Neural cell (in vitro differentiated cells): ENCODE data around the gene CHPF. TPM values are rescaled to one million over a fixed set of nuclear protein-coding genes. Genes with fewer than 3 reads are reported as not detected.

ENCODE experiments used
- H2AFZ ChIP-seq: fragments of 200-600, 300-800 bp; sonication (generic), shearing (Covaris generic); 2 replicates; pipeline ENCODE4 v1.6.0; 2014; ENCODE audit warnings: low read depth, mild to moderate bottlenecking, antibody characterized with exemption, low read length, moderate library complexity
- H3F3A ChIP-seq: fragments of 200-600 bp; shearing (Covaris generic); 2 replicates; pipeline ENCODE4 v1.6.1; 2016; ENCODE audit warnings: mild to moderate bottlenecking, moderate library complexity, mixed read lengths, antibody characterized with exemption, low read length; ENCODE audit not compliant: insufficient read depth, poor library complexity, severe bottlenecking
- H3K27ac ChIP-seq: fragments of 200-600, 300-800 bp; sonication (generic), shearing (Covaris generic); 2 replicates; pipeline ENCODE4 v1.5.1; 2014; ENCODE audit warnings: mild to moderate bottlenecking, low read length, moderate library complexity
- H3K27me3 ChIP-seq: fragments of 300-800, 200-600 bp; sonication (generic), shearing (Covaris generic); 2 replicates; pipeline ENCODE4 v1.6.0; 2014; ENCODE audit warnings: mild to moderate bottlenecking, low read depth, low read length, moderate library complexity; ENCODE audit not compliant: insufficient read depth
- H3K36me3 ChIP-seq: fragments of 300-800, 200-600 bp; sonication (generic), shearing (Covaris generic); 2 replicates; pipeline ENCODE4 v1.5.1; 2014; ENCODE audit warnings: mild to moderate bottlenecking, antibody characterized with exemption, low read length, moderate library complexity; ENCODE audit not compliant: insufficient read depth
- H3K4me2 ChIP-seq: fragments of 300-800, 200-600 bp; sonication (generic), shearing (Covaris generic); 2 replicates; pipeline ENCODE4 v1.6.0; 2014; ENCODE audit warnings: mild to moderate bottlenecking, low read length
- H3K4me3 ChIP-seq: fragments of 300-800, 200-600 bp; sonication (generic), shearing (Covaris generic); 2 replicates; pipeline ENCODE4 v1.5.1; 2014; ENCODE audit warnings: mild to moderate bottlenecking, low read length, moderate library complexity
- H3K79me2 ChIP-seq: fragments of 200-600 bp; shearing (Covaris generic); replicated peaks from 2 replicates; pipeline ENCODE4 v1.6.0; 2014; ENCODE audit warnings: mild to moderate bottlenecking, low read length, moderate library complexity; ENCODE audit not compliant: insufficient read depth
- H3K9ac ChIP-seq: fragments of 300-800, 200-600 bp; sonication (generic), shearing (Covaris generic); 2 replicates; pipeline ENCODE4 v1.6.1; 2016; ENCODE audit warnings: mild to moderate bottlenecking, low read length, mixed read lengths
- H3K9me2 ChIP-seq: fragments of 200-600 bp; shearing (Covaris generic); 2 replicates; pipeline ENCODE4 v1.6.1; 2016; ENCODE audit warnings: mild to moderate bottlenecking, low read length, mixed read lengths; ENCODE audit not compliant: insufficient read depth
- H3K9me3 ChIP-seq: fragments of 200-600, 300-800 bp; sonication (generic), shearing (Covaris generic); 2 replicates; pipeline ENCODE4 v1.6.1; 2016; ENCODE audit warnings: mild to moderate bottlenecking, mixed run types, low read length, moderate library complexity, mixed read lengths
- H4K20me1 ChIP-seq: fragments of 200-600 bp; shearing (Covaris generic); 2 replicates; pipeline ENCODE4 v1.6.1; 2016; ENCODE audit warnings: mild to moderate bottlenecking, mixed run types; ENCODE audit not compliant: insufficient read depth
- CTCF ChIP-seq: fragments of 450-650 bp; IDR thresholded peaks from 2 replicates; pipeline ENCODE4 v1.5.1; 2014; ENCODE audit warnings: antibody characterized with exemption, mild to moderate bottlenecking, moderate library complexity; ENCODE audit not compliant: poor library complexity, severe bottlenecking
- EP300 ChIP-seq: fragments of 450-650 bp; conservative IDR thresholded peaks from 2 replicates; pipeline ENCODE4 v1.6.1; 2014; ENCODE audit warnings: antibody characterized with exemption, mild to moderate bottlenecking, moderate library complexity; ENCODE audit not compliant: poor library complexity, severe bottlenecking
- EZH2 ChIP-seq: fragments of 200-600, 300-800 bp; shearing (Covaris generic), sonication (generic); IDR thresholded peaks from 2 replicates; pipeline ENCODE4 v1.6.1; 2014; ENCODE audit warnings: antibody characterized with exemption, low read length, borderline replicate concordance, mild to moderate bottlenecking; ENCODE audit not compliant: insufficient read depth, poor library complexity, severe bottlenecking
- MXI1 ChIP-seq: fragments of 450-650 bp; conservative IDR thresholded peaks from 2 replicates; pipeline ENCODE4 v1.6.1; 2014; ENCODE audit warnings: antibody characterized with exemption, mild to moderate bottlenecking; ENCODE audit not compliant: poor library complexity, severe bottlenecking
- POLR2AphosphoS5 ChIP-seq: IDR thresholded peaks from 2 replicates; pipeline ENCODE4 v1.6.1; 2012
- RAD21 ChIP-seq: fragments of 450-650 bp; conservative IDR thresholded peaks from 2 replicates; pipeline ENCODE4 v1.6.1; 2014; ENCODE audit warnings: antibody characterized with exemption, mild to moderate bottlenecking, moderate library complexity
- REST ChIP-seq: IDR thresholded peaks from 2 replicates; pipeline ENCODE4 v1.6.1; 2012; ENCODE audit warnings: borderline replicate concordance
- SMC3 ChIP-seq: fragments of 450-650 bp; conservative IDR thresholded peaks from 2 replicates; pipeline ENCODE4 v1.6.1; 2014; ENCODE audit warnings: antibody characterized with exemption, mild to moderate bottlenecking, moderate library complexity; ENCODE audit not compliant: poor library complexity
- TAF1 ChIP-seq: IDR thresholded peaks from 2 replicates; pipeline ENCODE4 v1.6.1; 2012; ENCODE audit warnings: low read depth
- polyA plus RNA-seq: library from polyadenylated mRNA; depleted of rRNA; stranded (reverse); fragments of >200 nt; gene quantifications from 2 replicates; pipeline ENCODE4 v1.2.3, GENCODE V29; 2014

The CHPF gene
- polyA plus RNA-seq, 1 donor from 2014 or later: 28.6 TPM

- no peak overlapping the region for H3K4me2 ChIP-seq
- TF ChIP-seq EZH2 (no peak), POLR2AphosphoS5 (peak; percentile 11), REST (no peak), SMC3 (peak; percentile 100), TAF1 (no peak), CTCF (peak; percentile 99), MXI1 (peak; percentile 18), RAD21 (peak; percentile 100), EP300 (peak; percentile 16)
- H3K4me3 ChIP-seq: peak overlapping the region; percentile 54
- no peaks in the 10 kb centered on the region for H3K9me3 ChIP-seq
- H3K27ac ChIP-seq: no peak overlapping the region
- no peaks in the 10 kb centered on the region for H3F3A ChIP-seq
- no peaks in the 10 kb centered on the region for H3K9me2 ChIP-seq
- H4K20me1 ChIP-seq: no peaks in the 10 kb centered on the region
- no peaks in the 10 kb centered on the region for H3K79me2 ChIP-seq
- H3K9ac ChIP-seq: peak overlapping the region; percentile 35
- peaks cover 7% of the 10 kb centered on the region for H3K27me3 ChIP-seq
- H2AFZ ChIP-seq: peak overlapping the region; percentile 18
- no peaks in the 10 kb centered on the region for H3K36me3 ChIP-seq
Observed at GRCh38 chr2:219530048-219530963, 13.3 kb downstream of the CHPF start.

- Histone ChIP-seq H2AFZ (no peak overlapping the region), H3K9me2 (no peaks in the 10 kb centered on the region), H4K20me1 (no peaks in the 10 kb centered on the region), H3K9ac (no peak overlapping the region), H3K9me3 (no peaks in the 10 kb centered on the region), H3K27ac (no peak overlapping the region), H3K4me2 (no peak overlapping the region), H3K36me3 (no peaks in the 10 kb centered on the region), H3K4me3 (no peak overlapping the region), H3K27me3 (peaks cover 7% of the 10 kb centered on the region), H3F3A (no peaks in the 10 kb centered on the region), H3K79me2 (no peaks in the 10 kb centered on the region)
- TF ChIP-seq SMC3 (no peak), POLR2AphosphoS5 (no peak), CTCF (no peak), RAD21 (no peak), EP300 (no peak), REST (no peak), EZH2 (no peak), TAF1 (no peak), MXI1 (no peak)
Observed at GRCh38 chr2:219527472-219527871, 16.1 kb downstream of the CHPF start.
